HG03565 (cell line): ENCODE results near the gene KCNAB2.

Experiments
- ATAC-seq: cut with Tn5 transposase; IDR thresholded peaks from one replicate; pipeline ENCODE4 v1.9.1; 2021; ENCODE audit warnings: mild to moderate bottlenecking, moderate library complexity; ENCODE audit not compliant: unreplicated experiment

Gene KCNAB2

DNA sequence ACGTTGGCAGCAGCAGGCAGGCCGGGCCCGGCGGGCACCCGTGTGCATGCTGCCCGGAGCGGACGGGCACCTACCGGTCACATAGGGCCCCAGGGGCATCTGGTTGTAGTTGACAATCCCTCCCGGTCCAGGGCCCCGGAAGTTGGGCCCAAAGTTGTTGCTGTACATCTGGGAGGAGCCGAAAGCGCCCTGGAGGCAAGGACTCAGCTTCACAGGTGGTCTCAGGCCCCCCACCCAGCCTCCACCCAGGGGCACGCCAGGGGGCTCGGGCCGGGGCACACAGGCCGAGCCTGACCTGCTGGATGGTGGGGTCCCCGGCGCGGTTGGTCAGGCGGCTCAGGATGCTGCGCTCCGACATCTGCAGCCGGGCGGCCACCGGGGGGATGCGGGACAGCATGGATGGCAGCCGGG is 60.6 kb downstream of the KCNAB2 start:
- ATAC-seq: no peak

DNA sequence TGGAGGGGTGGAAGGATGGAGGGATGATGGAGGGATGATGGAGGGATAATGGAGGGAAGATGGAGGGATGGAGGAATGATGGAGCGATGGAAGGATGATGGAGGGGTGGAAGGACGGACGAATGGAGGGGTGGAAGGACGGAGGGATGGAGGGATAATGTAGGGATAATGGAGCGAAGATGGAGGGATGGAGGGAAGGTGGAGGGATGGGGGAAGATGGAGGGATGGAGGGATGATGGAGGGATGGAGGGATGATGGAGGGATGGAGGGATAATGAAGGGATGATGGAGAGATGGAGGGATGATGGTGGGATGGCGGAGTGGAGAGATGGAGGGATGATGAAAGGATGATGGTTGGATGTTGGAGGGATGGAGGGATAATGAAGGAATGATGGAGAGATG is 61.3 kb downstream of the KCNAB2 start:
- ATAC-seq: no peak

- no peak for ATAC-seq
Measured at GRCh38 chr1:6107409-6108356, 62.0 kb downstream of the KCNAB2 start.

DNA sequence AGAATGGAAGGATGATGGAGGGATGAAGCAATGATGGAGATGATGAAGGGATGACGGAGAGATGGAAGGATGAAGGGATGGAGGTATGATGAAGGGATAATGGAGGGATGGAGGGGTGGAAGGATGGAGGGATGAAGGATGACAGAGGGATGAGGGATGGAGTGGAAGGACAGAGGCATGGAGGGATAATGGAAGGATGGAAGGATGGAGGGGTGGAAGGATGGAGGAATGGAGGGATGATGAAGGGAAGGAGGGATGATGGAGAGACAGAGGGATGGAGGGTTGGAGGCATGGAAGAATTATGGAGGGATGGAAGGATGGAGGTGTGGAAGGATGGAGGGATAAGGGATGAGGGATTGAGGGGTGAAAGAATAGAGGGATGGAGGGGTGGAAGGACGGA is 62.8 kb downstream of the KCNAB2 start:
- ATAC-seq: no peak

GRCh38 chr1:6108937-6109614 is 63.4 kb downstream of the KCNAB2 start:
- ATAC-seq: no peak

GRCh38 chr1:6109688-6110087 is 64.0 kb downstream of the KCNAB2 start:
- no peak for ATAC-seq

DNA sequence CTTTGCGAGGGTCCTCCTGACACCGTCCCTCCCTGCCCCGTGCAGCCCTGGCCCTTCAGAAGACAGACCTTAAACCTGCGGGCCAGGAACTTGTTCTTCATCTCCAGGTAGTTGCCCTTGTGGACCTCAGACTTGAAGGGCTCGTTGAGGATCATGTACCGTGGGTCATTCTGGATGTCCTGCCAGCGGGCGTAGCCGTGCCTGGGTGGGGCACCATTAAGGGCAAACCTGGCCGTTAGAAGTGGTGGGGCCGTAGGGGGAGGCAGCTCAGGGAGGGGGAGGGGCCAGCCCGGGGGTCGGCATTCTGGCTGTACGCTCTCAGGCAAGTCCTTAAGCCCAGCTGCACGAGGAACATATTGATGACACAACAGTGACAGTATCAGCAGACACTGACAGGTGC is 64.6 kb downstream of the KCNAB2 start:
- no peak for ATAC-seq

GRCh38 chr1:6111571-6111970 is 65.9 kb downstream of the KCNAB2 start:
- ATAC-seq: no peak

GRCh38 chr1:6111991-6112689 is 66.5 kb downstream of the KCNAB2 start:
- no peak for ATAC-seq

GRCh38 chr1:6112690-6113005 is 67.0 kb downstream of the KCNAB2 start:
- no peak for ATAC-seq

GRCh38 chr1:6113116-6113515 is 67.4 kb downstream of the KCNAB2 start:
- ATAC-seq: no peak

DNA sequence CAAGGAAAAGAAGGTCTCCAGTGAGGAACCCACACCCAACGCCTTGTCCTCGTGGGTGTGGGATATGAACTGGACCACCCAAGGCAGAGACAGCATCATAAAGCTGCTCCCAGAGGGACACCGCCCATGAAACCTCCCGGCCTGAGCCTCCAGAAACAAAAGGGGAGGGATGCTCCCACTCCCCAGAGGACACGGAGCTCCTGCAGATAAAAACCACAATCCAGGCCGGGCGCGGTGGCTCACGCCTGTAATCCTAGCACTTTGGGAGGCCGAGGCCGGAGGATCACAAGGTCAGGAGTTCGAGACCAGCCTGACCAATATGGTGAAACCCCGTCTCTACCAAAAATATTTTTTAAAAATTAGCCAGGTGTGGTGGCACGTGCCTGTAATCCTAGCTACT is 68.1 kb downstream of the KCNAB2 start:
- ATAC-seq: no peak

DNA sequence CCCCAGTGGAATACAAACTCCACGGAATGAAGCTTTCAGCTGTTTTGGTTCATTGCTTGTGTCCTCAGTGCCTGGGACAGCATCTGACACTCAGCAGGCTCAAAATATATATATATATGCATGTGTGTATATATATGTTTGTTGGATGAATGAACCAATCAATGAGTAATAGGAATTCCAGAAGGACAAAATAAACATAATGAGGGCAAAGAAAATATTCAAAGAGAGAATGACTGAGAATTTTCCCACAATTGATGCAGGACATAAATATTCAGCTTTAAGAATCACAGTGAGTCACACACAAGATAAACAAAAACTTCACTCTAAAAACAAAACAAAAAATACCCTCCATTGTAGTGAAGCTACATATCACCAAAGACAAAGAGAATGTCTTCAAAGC is 70.4 kb downstream of the KCNAB2 start:
- no peak for ATAC-seq

DNA sequence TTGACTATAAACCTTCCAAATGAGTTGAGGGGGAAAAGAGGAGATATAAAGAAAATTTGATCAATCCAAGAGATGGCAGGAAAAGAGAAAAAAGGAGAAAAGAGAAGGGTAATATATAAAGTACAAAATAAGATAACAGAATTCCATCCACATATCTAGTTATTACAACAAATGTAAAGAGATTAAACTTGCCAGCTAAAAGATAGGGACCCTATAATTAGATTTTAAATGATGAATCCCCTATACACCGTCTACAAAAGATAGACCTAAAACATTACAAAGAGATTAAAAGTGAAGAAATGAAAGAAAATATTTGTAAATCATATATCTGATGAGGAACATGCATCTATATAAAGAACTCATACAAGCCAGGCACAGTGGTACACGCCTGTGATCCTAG is 71.4 kb downstream of the KCNAB2 start:
- ATAC-seq: no peak

- no peak for ATAC-seq
Measured at GRCh38 chr1:6117624-6118023, 71.9 kb downstream of the KCNAB2 start.

- ATAC-seq: no peak
Measured at GRCh38 chr1:6118415-6118814, 72.7 kb downstream of the KCNAB2 start.

- ATAC-seq: no peak
Measured at GRCh38 chr1:6121021-6121421, 75.3 kb downstream of the KCNAB2 start.

DNA sequence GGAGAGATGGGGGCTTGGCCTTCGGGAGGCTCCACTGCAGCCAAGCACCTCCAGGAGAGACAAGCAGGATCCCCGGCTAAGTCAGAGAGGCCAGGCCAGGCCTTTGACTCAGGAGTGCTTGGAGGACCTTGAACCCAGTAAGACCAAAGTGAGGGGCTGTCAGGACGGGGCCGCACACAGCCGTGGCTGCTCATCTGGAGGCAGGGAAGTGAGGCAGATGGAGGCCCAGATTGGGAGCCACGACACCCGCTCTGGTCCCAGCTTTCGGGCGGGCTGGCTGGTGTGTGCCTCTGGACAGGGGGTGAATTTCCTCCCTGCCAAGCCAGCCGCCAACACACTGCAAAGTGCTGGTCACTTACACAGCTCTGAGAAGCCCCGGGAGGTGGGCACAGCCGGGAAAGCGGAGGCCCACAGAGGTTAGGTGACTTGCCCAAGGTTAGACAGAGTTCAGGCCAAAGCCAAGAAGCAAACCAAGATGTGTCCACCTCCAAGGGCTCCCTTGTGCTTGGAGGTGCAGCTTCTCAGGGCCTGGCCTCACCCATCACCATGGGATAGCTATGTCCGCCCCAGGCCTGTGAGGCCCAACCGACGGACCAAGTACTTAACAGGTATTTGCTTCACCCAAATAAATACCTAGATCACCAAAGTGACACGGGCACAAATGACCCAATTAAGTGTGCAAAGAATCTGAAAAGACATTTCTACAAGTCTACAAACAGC is 76.1 kb downstream of the KCNAB2 start:
- ATAC-seq: no peak

- no peak for ATAC-seq
Measured at GRCh38 chr1:6123083-6123482, 77.4 kb downstream of the KCNAB2 start.

GRCh38 chr1:6123816-6124215 is 78.1 kb downstream of the KCNAB2 start:
- ATAC-seq: no peak

- ATAC-seq: no peak
Measured at GRCh38 chr1:6124341-6124740, 78.7 kb downstream of the KCNAB2 start.
